Stomach (tissue), 4 donors: ENCODE results near the gene IFNA10.
"Not testable (repeated sequence)": the region's sequence is repeated elsewhere in the genome, so short reads cannot be mapped to it uniquely, and the experiment has no call there.

Experiments used
- POLR2A ChIP-seq, 4 donors: fragments of 450-650 bp; IDR thresholded peaks; one replicate each; pipeline ENCODE4 v1.6.1; 2016; ENCODE audit warnings: antibody characterized with exemption in 4 of 4, control low read depth in 2 of 4, mild to moderate bottlenecking in 1 of 4, moderate library complexity in 1 of 4
- TF ChIP-seq, protein P1 (sequence below), 7 experiments: fragments of 450-650 bp in 4 of 7; fragments of 200-600 bp in 3 of 7; sonication (generic) in 3 of 7; IDR thresholded peaks; one replicate each; pipeline ENCODE4 v1.5.1; 2016 to 2019; ENCODE audit warnings: antibody characterized with exemption in 7 of 7, control low read depth in 2 of 7, mild to moderate bottlenecking in 1 of 7

DNA sequence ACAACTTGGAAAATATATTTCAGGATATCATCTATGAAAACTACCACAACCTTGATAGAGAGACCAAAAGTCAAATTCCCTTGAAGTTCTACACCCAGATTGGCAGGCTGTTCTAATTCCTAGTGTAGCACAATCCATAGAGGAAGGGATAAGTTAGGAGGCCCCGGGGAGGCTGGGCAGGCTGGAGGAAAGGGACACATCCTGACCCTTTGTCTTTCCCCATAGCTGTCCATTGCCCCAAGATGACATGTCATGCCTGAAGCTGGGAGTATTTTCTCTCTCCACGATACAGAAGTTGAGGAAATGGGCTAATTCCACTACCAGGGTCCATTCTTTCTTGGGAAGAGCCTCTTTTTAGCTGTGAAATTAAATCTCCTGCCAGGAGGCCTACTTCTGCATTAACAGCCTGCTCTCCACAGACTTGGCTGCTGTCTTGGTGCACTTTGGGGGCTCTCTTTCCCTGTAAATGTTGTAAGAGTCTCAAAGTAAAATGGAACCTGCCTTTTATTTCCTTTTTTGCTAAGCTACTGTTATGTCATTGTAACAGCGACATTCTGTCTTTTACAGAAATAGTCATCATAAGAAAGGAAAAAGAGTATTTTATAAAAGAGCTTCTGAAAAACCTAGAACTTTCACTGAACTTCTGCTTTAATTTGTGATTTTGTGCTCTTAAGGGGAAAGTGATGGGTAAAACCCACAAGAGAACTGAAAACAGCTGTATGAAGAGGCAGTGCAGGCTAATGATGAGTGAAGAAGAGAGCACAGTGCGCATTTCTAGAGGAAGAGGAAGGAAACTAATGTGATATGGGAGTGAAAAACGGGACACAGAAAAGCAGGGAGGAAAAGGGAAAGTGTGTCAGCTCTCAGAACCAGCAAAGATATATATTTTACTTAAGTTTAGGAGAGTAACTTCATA is 6.7 kb upstream of the IFNA10 start:
- TF ChIP-seq, protein P1, sequence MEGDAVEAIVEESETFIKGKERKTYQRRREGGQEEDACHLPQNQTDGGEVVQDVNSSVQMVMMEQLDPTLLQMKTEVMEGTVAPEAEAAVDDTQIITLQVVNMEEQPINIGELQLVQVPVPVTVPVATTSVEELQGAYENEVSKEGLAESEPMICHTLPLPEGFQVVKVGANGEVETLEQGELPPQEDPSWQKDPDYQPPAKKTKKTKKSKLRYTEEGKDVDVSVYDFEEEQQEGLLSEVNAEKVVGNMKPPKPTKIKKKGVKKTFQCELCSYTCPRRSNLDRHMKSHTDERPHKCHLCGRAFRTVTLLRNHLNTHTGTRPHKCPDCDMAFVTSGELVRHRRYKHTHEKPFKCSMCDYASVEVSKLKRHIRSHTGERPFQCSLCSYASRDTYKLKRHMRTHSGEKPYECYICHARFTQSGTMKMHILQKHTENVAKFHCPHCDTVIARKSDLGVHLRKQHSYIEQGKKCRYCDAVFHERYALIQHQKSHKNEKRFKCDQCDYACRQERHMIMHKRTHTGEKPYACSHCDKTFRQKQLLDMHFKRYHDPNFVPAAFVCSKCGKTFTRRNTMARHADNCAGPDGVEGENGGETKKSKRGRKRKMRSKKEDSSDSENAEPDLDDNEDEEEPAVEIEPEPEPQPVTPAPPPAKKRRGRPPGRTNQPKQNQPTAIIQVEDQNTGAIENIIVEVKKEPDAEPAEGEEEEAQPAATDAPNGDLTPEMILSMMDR (IDR thresholded peaks at IDR 0.05), result not testable (repeated sequence)
- not testable (repeated sequence) for TF ChIP-seq POLR2A (IDR thresholded peaks at IDR 0.05)
